Fibroblast of skin of scalp (primary cell): Measurements from ENCODE around the gene GPR171.
A peak's percentile ranks its signal among the peaks of the same experiment; 100 is the strongest.
"Not testable (repeated sequence)": the region's sequence is repeated elsewhere in the genome, so short reads cannot be mapped to it uniquely, and the experiment has no call there.

Experiments used
- DNase-seq: peaks from one replicate; pipeline ENCODE4 v3.0.0-alpha.2; 2013

GPR171 gene

GRCh38 chr3:151171145-151171757 is 31.8 kb downstream of the GPR171 start:
- no peak for DNase-seq

- DNase-seq = not testable (repeated sequence)
These were observed 32.9 kb downstream of the GPR171 start for GRCh38 chr3:151169948-151170679.

- DNase-seq = no peak
These were observed 33.6 kb downstream of the GPR171 start for GRCh38 chr3:151169262-151169947.

- DNase-seq = peak; percentile 72
These were observed 34.5 kb downstream of the GPR171 start for GRCh38 chr3:151168269-151169094.

GRCh38 chr3:151166161-151166560 is 36.9 kb downstream of the GPR171 start:
- DNase-seq = peak; percentile 8

- DNase-seq = no peak
These were observed 37.8 kb downstream of the GPR171 start for GRCh38 chr3:151165226-151165625.

GRCh38 chr3:151159806-151160205 is 43.2 kb downstream of the GPR171 start:
- DNase-seq = no peak

- DNase-seq = peak; percentile 57
These were observed 46.3 kb downstream of the GPR171 start for GRCh38 chr3:151156618-151157216.

- peak; percentile 39 for DNase-seq
These were observed 47.4 kb downstream of the GPR171 start for GRCh38 chr3:151155409-151156128.

- DNase-seq = no peak
These were observed 48.5 kb downstream of the GPR171 start for GRCh38 chr3:151154566-151154965.

GRCh38 chr3:151152455-151153079 is 50.4 kb downstream of the GPR171 start:
- no peak for DNase-seq
